CD4-positive, alpha-beta T cell (primary cell): ENCODE measurements around the gene BTBD9. TPM values are rescaled to one million over a fixed set of nuclear protein-coding genes. Genes with fewer than 3 reads are reported as not detected.

Experiments used
- ATAC-seq: fragments of 200-7000 bp; cut with Tn5 transposase; one replicate; pipeline ENCODE4 v1.10.0; 2022; ENCODE audit warnings: mild to moderate bottlenecking; ENCODE audit not compliant: poor library complexity
- CTCF ChIA-PET: fragments of 350-600 bp; sonication (Branson Sonifier 250); formaldehyde crosslinking; loops from one replicate; lab custom pipeline; 2021; ENCODE audit warnings: antibody characterized with exemption, inconsistent platforms; lab: Charles Lee
- POLR2A ChIA-PET: fragments of 350-600 bp; sonication (Branson Sonifier 250); formaldehyde crosslinking; loops from one replicate; lab custom pipeline; 2021; ENCODE audit warnings: antibody characterized with exemption, inconsistent platforms; lab: Charles Lee
- DNase-seq, 14 experiments: peaks; one replicate each; pipeline ENCODE4 v3.0.0-alpha.2; 2013 to 2020; ENCODE audit warnings: mixed read lengths in 2 of 14
- H3K27ac ChIP-seq, 2 donors: one replicate each; pipeline versions ENCODE4 v1.5.1 to v1.7.0; 2013; ENCODE audit warnings: low read length in 2 of 2, low read depth in 1 of 2, mild to moderate bottlenecking in 1 of 2
- H3K27me3 ChIP-seq, 2 experiments: 1 replicate in 1 of 2; 2 replicates in 1 of 2; pipeline versions ENCODE4 v1.6.1 to v1.7.0; 2013; ENCODE audit warnings: low read length in 2 of 2, control low read depth in 1 of 2, mild to moderate bottlenecking in 1 of 2, moderate library complexity in 1 of 2; ENCODE audit not compliant: insufficient read depth in 2 of 2, control insufficient read depth in 1 of 2
- H3K36me3 ChIP-seq: one replicate; pipeline ENCODE4 v1.6.1; 2013; ENCODE audit warnings: low read length, control low read depth; ENCODE audit not compliant: insufficient read depth
- H3K4me1 ChIP-seq: one replicate; pipeline ENCODE4 v1.6.1; 2013; ENCODE audit warnings: low read length, control low read depth; ENCODE audit not compliant: insufficient read depth
- H3K4me3 ChIP-seq: one replicate; pipeline ENCODE4 v1.5.1; 2013; ENCODE audit warnings: mild to moderate bottlenecking, low read length, moderate library complexity
- H3K9me3 ChIP-seq, 2 experiments: 1 replicate in 1 of 2; 2 replicates in 1 of 2; pipeline versions ENCODE4 v1.6.1 to v1.7.0; 2013; ENCODE audit warnings: low read length in 2 of 2, mild to moderate bottlenecking in 2 of 2, control low read depth in 1 of 2, moderate library complexity in 1 of 2; ENCODE audit not compliant: control insufficient read depth in 1 of 2, insufficient read depth in 1 of 2
- H3K27ac Mint-ChIP-seq: one replicate; pipeline ENCODE4 v1.8.0; 2020; ENCODE audit warnings: mixed read lengths
- H3K27me3 Mint-ChIP-seq: one replicate; pipeline ENCODE4 v1.8.0; 2021; ENCODE audit warnings: mixed read lengths
- H3K36me3 Mint-ChIP-seq: one replicate; pipeline ENCODE4 v1.8.0; 2021; ENCODE audit warnings: low read depth, mixed read lengths
- H3K4me1 Mint-ChIP-seq: one replicate; pipeline ENCODE4 v1.8.0; 2021; ENCODE audit warnings: low read depth, mixed read lengths
- H3K4me3 Mint-ChIP-seq: one replicate; pipeline ENCODE4 v1.8.0; 2020; ENCODE audit warnings: mild to moderate bottlenecking, mixed read lengths
- H3K9me3 Mint-ChIP-seq: one replicate; pipeline ENCODE4 v1.8.0; 2020; ENCODE audit warnings: mixed read lengths
- CTCF ChIP-seq: fragments of 200-600 bp; IDR thresholded peaks from one replicate; pipeline ENCODE4 v1.8.0; 2022; ENCODE audit warnings: antibody characterized with exemption, mild to moderate bottlenecking
- intact Hi-C, 2 experiments: fragments of 100-400 bp; cut with DNase I in 1 of 2; cut with micrococcal nuclease in 1 of 2; formaldehyde crosslinking; loops; one replicate each; pipeline versions ENCODE4 v1.15.1 to v1.9.0; 2023 to 2025; cut with DNase I, micrococcal nuclease
- total RNA-seq, 174 experiments: library from RNA in 2 of 174; stranded (reverse) in 2 of 174; gene quantifications; one replicate each; pipeline ENCODE4 v1.2.3 and lab custom pipeline; 2021 to 2026

The BTBD9 gene
- total RNA-seq, 2 experiments from 2014 or later, result 58.7 to 59.3 TPM

- ATAC-seq (no peak), DNase-seq (no peak)
- no peaks in the 10 kb centered on the region for H3K4me1 ChIP-seq
- POLR2A ChIA-PET, result no interaction called here
- no peak overlapping the region for H3K4me3 ChIP-seq
- Mint-ChIP-seq H3K36me3 (peaks cover 24% of the 10 kb centered on the region), H3K4me3 (no peak overlapping the region), H3K9me3 (no peaks in the 10 kb centered on the region), H3K27ac (no peak overlapping the region), H3K27me3 (no peaks in the 10 kb centered on the region), H3K4me1 (no peaks in the 10 kb centered on the region)
- no peaks in the 10 kb centered on the region for H3K27me3 ChIP-seq
- TF ChIP-seq CTCF, result no peak
- H3K36me3 ChIP-seq, result peaks cover 3% of the 10 kb centered on the region
- intact Hi-C loops, result no loop called here
- CTCF ChIA-PET, result no interaction called here
- no peaks in the 10 kb centered on the region for H3K9me3 ChIP-seq
- H3K27ac ChIP-seq, result no peak overlapping the region
Measured at GRCh38 chr6:38320843-38321242, 318.9 kb downstream of the BTBD9 start.

DNA sequence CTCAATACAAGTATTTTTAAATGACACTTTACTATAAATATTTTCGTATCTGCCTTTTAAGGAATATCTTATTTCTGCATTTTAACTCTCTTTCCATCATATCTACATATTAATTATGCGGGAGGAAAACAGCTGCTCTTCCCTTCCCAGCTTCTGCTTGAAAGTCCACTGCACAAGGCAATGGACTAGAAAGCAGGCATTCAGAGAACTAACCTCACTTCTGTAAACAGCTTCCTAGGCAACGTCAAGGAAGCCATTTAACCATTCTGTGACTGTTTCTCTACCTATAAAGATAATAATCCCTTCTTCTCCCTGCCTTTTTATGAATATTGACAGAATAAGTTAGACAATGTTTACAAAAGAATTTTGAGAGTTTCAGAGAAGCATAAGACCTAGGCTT is 319.4 kb downstream of the BTBD9 start:
- peaks cover 3% of the 10 kb centered on the region for H3K36me3 ChIP-seq
- no peaks in the 10 kb centered on the region for H3K9me3 ChIP-seq
- Mint-ChIP-seq H3K4me1 (no peaks in the 10 kb centered on the region), H3K9me3 (no peaks in the 10 kb centered on the region), H3K4me3 (no peak overlapping the region), H3K27ac (no peak overlapping the region), H3K27me3 (no peaks in the 10 kb centered on the region), H3K36me3 (peaks cover 21% of the 10 kb centered on the region)
- DNase-seq (no peak), ATAC-seq (no peak)
- H3K4me3 ChIP-seq, result no peak overlapping the region
- no peak overlapping the region for H3K27ac ChIP-seq
- H3K4me1 ChIP-seq, result no peaks in the 10 kb centered on the region
- intact Hi-C loops, result no loop called here
- no peaks in the 10 kb centered on the region for H3K27me3 ChIP-seq
- ChIA-PET POLR2A (no interaction called here), CTCF (no interaction called here)
- no peak for TF ChIP-seq CTCF

GRCh38 chr6:38319256-38320212 is 320.2 kb downstream of the BTBD9 start:
- ATAC-seq (no peak), DNase-seq (no peak)
- Mint-ChIP-seq H3K4me3 (no peak overlapping the region), H3K9me3 (no peaks in the 10 kb centered on the region), H3K36me3 (peaks cover 19% of the 10 kb centered on the region), H3K4me1 (no peaks in the 10 kb centered on the region), H3K27ac (no peak overlapping the region), H3K27me3 (no peaks in the 10 kb centered on the region)
- H3K4me3 ChIP-seq, result no peak overlapping the region
- peaks cover 3% of the 10 kb centered on the region for H3K36me3 ChIP-seq
- H3K27ac ChIP-seq, result no peak overlapping the region
- no peaks in the 10 kb centered on the region for H3K27me3 ChIP-seq
- H3K9me3 ChIP-seq, result no peaks in the 10 kb centered on the region
- CTCF ChIA-PET, result no interaction called here
- POLR2A ChIA-PET, result no interaction called here
- intact Hi-C loops, result no loop called here
- no peak for TF ChIP-seq CTCF
- no peaks in the 10 kb centered on the region for H3K4me1 ChIP-seq
